Measurements from ENCODE around the gene VPS8.

VPS8 gene

GRCh38 chr3:184981071-184981470 is 169.1 kb downstream of the VPS8 start:
- Histone ChIP-seq H4K20me1 (ENCODE audit: insufficient read depth) (no peaks in the 10 kb centered on the region), H3K27me3 (ENCODE audit: insufficient read depth, low read depth) (no peaks in the 10 kb centered on the region), H2AFZ (ENCODE audit: low read depth) (no peak overlapping the region), H3K36me3 (ENCODE audit: insufficient read depth) (no peaks in the 10 kb centered on the region), H3K4me1 (ENCODE audit: low read depth, poor library complexity, severe bottlenecking) (no peaks in the 10 kb centered on the region), H3K4me3 (IDR thresholded peaks at IDR 0.05; ENCODE audit: insufficient read depth, low read depth, low read length) (no peak overlapping the region), H3K27ac (no peak overlapping the region), H3K9ac (no peak overlapping the region), H3K4me2 (no peak overlapping the region), H3K79me2 (ENCODE audit: insufficient read depth, low read depth) (no peaks in the 10 kb centered on the region)
- no peak for TF ChIP-seq CTCF (conservative IDR thresholded peaks at IDR 0.05; ENCODE audit: low read depth, low read length)

GRCh38 chr3:184982076-184982475 is 170.1 kb downstream of the VPS8 start:
- no peaks in the 10 kb centered on the region for H3K27me3 ChIP-seq (ENCODE audit: insufficient read depth, low read depth)
- H2AFZ ChIP-seq (ENCODE audit: low read depth): no peak overlapping the region
- H3K27ac ChIP-seq: no peak overlapping the region
- no peaks in the 10 kb centered on the region for H4K20me1 ChIP-seq (ENCODE audit: insufficient read depth)
- H3K4me2 ChIP-seq: no peak overlapping the region
- no peaks in the 10 kb centered on the region for H3K4me1 ChIP-seq (ENCODE audit: low read depth, poor library complexity, severe bottlenecking)
- no peaks in the 10 kb centered on the region for H3K36me3 ChIP-seq (ENCODE audit: insufficient read depth)
- no peak overlapping the region for H3K4me3 ChIP-seq (IDR thresholded peaks at IDR 0.05; ENCODE audit: insufficient read depth, low read depth, low read length)
- H3K79me2 ChIP-seq (ENCODE audit: insufficient read depth, low read depth): no peaks in the 10 kb centered on the region
- no peak for TF ChIP-seq CTCF (conservative IDR thresholded peaks at IDR 0.05; ENCODE audit: low read depth, low read length)
- no peak overlapping the region for H3K9ac ChIP-seq

DNA sequence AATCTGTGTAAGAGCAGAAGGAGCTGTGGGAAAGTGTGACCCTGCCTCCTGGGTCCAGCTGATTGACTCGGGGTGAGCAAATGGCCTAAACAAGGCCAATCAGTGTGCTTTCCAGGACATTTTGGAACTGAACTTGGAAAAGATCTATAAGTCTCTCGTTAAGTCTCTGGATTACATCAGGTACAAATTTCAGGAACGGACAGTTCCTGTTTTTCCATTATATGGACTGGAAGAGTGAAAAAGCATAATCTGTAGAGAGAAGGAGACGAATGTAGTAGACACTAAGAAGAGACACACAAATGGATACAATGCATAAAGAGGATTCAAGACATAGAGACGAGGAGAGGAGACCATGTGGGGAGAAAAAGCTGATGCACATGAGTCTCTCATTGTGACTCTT is 173.6 kb downstream of the VPS8 start:
- Histone ChIP-seq H3K9ac (no peak overlapping the region), H2AFZ (ENCODE audit: low read depth) (no peak overlapping the region), H3K79me2 (ENCODE audit: insufficient read depth, low read depth) (no peaks in the 10 kb centered on the region), H3K4me3 (IDR thresholded peaks at IDR 0.05; ENCODE audit: insufficient read depth, low read depth, low read length) (no peak overlapping the region), H3K27ac (no peak overlapping the region), H3K4me1 (ENCODE audit: low read depth, poor library complexity, severe bottlenecking) (no peaks in the 10 kb centered on the region), H3K27me3 (ENCODE audit: insufficient read depth, low read depth) (no peaks in the 10 kb centered on the region), H3K4me2 (no peak overlapping the region), H3K36me3 (ENCODE audit: insufficient read depth) (no peaks in the 10 kb centered on the region), H4K20me1 (ENCODE audit: insufficient read depth) (no peaks in the 10 kb centered on the region)
- TF ChIP-seq CTCF (conservative IDR thresholded peaks at IDR 0.05; ENCODE audit: low read depth, low read length): no peak

DNA sequence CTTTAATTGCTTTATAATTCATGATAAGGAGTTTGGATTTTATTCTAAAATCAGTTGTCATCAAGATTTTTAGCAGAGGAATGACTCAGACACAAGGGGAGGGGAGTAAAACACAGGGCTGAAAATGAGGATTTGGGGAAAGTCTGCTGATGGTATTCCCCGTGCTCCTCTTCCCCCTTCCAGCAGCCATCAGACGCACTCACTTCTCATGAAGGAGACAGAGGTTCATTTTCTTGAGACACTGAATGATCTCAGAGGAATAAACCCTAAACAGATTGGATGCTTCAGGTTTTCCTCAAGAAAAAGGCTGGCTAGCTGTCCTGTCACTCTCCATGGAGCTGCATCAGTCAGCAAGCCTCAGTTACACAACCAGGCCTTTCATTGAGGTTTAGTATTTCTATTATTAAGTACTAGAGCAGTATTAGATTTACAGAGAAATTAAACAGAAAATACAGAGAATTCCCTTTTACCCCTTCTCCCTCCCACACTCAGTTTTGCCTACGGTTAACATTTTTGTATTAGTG is 174.5 kb downstream of the VPS8 start:
- Histone ChIP-seq H4K20me1 (ENCODE audit: insufficient read depth) (no peaks in the 10 kb centered on the region), H3K4me1 (ENCODE audit: low read depth, poor library complexity, severe bottlenecking) (no peaks in the 10 kb centered on the region), H3K79me2 (ENCODE audit: insufficient read depth, low read depth) (no peaks in the 10 kb centered on the region), H3K9ac (no peak overlapping the region), H3K4me3 (IDR thresholded peaks at IDR 0.05; ENCODE audit: insufficient read depth, low read depth, low read length) (no peak overlapping the region), H3K27ac (no peak overlapping the region), H3K4me2 (no peak overlapping the region), H3K27me3 (ENCODE audit: insufficient read depth, low read depth) (no peaks in the 10 kb centered on the region), H3K36me3 (ENCODE audit: insufficient read depth) (no peaks in the 10 kb centered on the region), H2AFZ (ENCODE audit: low read depth) (no peak overlapping the region)
- no peak for TF ChIP-seq CTCF (conservative IDR thresholded peaks at IDR 0.05; ENCODE audit: low read depth, low read length)
